GM18951 (cell line): Measurements from ENCODE around the gene RFNG.

ENCODE experiments used
- POLR2A ChIP-seq: IDR thresholded peaks from 4 replicates; pipeline ENCODE4 v1.6.1; 2011; ENCODE audit warnings: mild to moderate bottlenecking; ENCODE audit not compliant: insufficient read length, insufficient read depth; ENCODE audit errors: extremely low read depth
- in situ Hi-C: fragments of 300-500 bp; cut with MboI; formaldehyde crosslinking; loops from one replicate; pipeline ENCODE4 v1.12.0; 2022; ENCODE audit warnings: low sequenced_read_pairs, mixed read lengths, inconsistent platforms; ENCODE audit not compliant: unreplicated experiment

The RFNG gene

GRCh38 chr17:82062076-82062983 is 10.7 kb upstream of the RFNG start:
- TF ChIP-seq POLR2A, result no peak
- in situ Hi-C loops, result no loop called here

- in situ Hi-C loops, result no loop called here
- TF ChIP-seq POLR2A, result no peak
Measured at GRCh38 chr17:82061047-82061925, 9.7 kb upstream of the RFNG start.

GRCh38 chr17:82060614-82061013 is 9.0 kb upstream of the RFNG start:
- TF ChIP-seq POLR2A, result no peak
- in situ Hi-C loops, result no loop called here

GRCh38 chr17:82060001-82060380 is 8.4 kb upstream of the RFNG start:
- in situ Hi-C loops, result no loop called here
- no peak for TF ChIP-seq POLR2A

GRCh38 chr17:82059272-82060000 is 7.8 kb upstream of the RFNG start:
- TF ChIP-seq POLR2A, result peak; percentile 12
- in situ Hi-C loops, result no loop called here

GRCh38 chr17:82058855-82059249 is 7.2 kb upstream of the RFNG start:
- in situ Hi-C loops, result no loop called here

GRCh38 chr17:82058230-82058854 is 6.7 kb upstream of the RFNG start:
- TF ChIP-seq POLR2A, result no peak
- in situ Hi-C loops, result no loop called here

More at GRCh38 chr17:82058855-82059249, 7.2 kb upstream of the RFNG start:
- TF ChIP-seq POLR2A, result no peak

GRCh38 chr17:82056729-82057621 is 5.4 kb upstream of the RFNG start:
- in situ Hi-C loops, result no loop called here
- TF ChIP-seq POLR2A, result no peak

GRCh38 chr17:82055965-82056728 is 4.5 kb upstream of the RFNG start:
- in situ Hi-C loops, result no loop called here
- no peak for TF ChIP-seq POLR2A

- in situ Hi-C loops, result no loop called here
- TF ChIP-seq POLR2A, result no peak
Measured at GRCh38 chr17:82055023-82055964, 3.7 kb upstream of the RFNG start.

- no peak for TF ChIP-seq POLR2A
- in situ Hi-C loops, result no loop called here
Measured at GRCh38 chr17:82054351-82055022, 2.9 kb upstream of the RFNG start.
